H1 (cell line): ENCODE results near the gene SYNDIG1. TPM values are rescaled to one million over a fixed set of nuclear protein-coding genes. Genes with fewer than 3 reads are reported as not detected.

Experiments
- CTCF ChIA-PET: fragments of 300-600 bp; sonication (Branson Sonifier 250); formaldehyde crosslinking; loops from one replicate; lab custom pipeline; 2021; ENCODE audit not compliant: partially characterized antibody; lab: Charles Lee
- POLR2A ChIA-PET: fragments of 300-600 bp; sonication (Branson Sonifier 250); formaldehyde crosslinking; loops from one replicate; lab custom pipeline; 2021; ENCODE audit warnings: inconsistent platforms; ENCODE audit not compliant: partially characterized antibody; lab: Charles Lee
- DNase-seq, 2 experiments: peaks; one replicate each; pipeline versions ENCODE4 v3.0.0 to v3.0.0-alpha.2; 2010 to 2022; ENCODE audit warnings: low spot score in 2 of 2, low read depth in 1 of 2, mixed read lengths in 1 of 2
- FAIRE-seq: peaks from 2 replicates; lab custom pipeline; 2011; peaks lifted over from hg19 to GRCh38; lab: Jason Lieb, UNC
- H2AFZ ChIP-seq: 2 replicates; pipeline ENCODE4 v1.8.1; 2012; ENCODE audit warnings: low read length, inconsistent platforms
- H2AK5ac ChIP-seq: 2 replicates; pipeline ENCODE4 v1.6.1; 2013; ENCODE audit warnings: low read depth, low read length
- H2BK120ac ChIP-seq: replicated peaks from 2 replicates; pipeline ENCODE3; 2013; ENCODE audit warnings: low read depth, low read length, inconsistent platforms
- H2BK12ac ChIP-seq: 2 replicates; pipeline ENCODE4 v1.6.1; 2013; ENCODE audit warnings: low read depth, low read length
- H2BK15ac ChIP-seq: 2 replicates; pipeline ENCODE4 v1.6.1; 2013; ENCODE audit warnings: low read length
- H2BK20ac ChIP-seq: 2 replicates; pipeline ENCODE4 v1.6.1; 2013; ENCODE audit warnings: low read length
- H2BK5ac ChIP-seq: 2 replicates; pipeline ENCODE4 v1.6.1; 2013; ENCODE audit warnings: low read depth, low read length
- H3K14ac ChIP-seq: 2 replicates; pipeline ENCODE4 v1.6.1; 2013; ENCODE audit warnings: inconsistent platforms; ENCODE audit not compliant: insufficient read length
- H3K18ac ChIP-seq: 2 replicates; pipeline ENCODE4 v1.6.1; 2013; ENCODE audit warnings: low read length; ENCODE audit errors: extremely low read depth
- H3K23ac ChIP-seq: 2 replicates; pipeline ENCODE4 v1.6.1; 2013; ENCODE audit warnings: inconsistent platforms; ENCODE audit not compliant: insufficient read length
- H3K23me2 ChIP-seq: 2 replicates; pipeline ENCODE4 v1.6.1; 2013; ENCODE audit warnings: low read depth, low read length
- H3K27ac ChIP-seq: 2 replicates; pipeline ENCODE4 v1.6.1; 2011; ENCODE audit warnings: low read depth, low read length, inconsistent platforms
- H3K27me3 ChIP-seq, 4 experiments: replicated peaks in 1 of 4; 1 replicate in 1 of 4; 2 replicates in 3 of 4; pipeline versions ENCODE4 v1.6.1 to v1.8.1; 2011 to 2013; ENCODE audit warnings: low read length in 3 of 4, mild to moderate bottlenecking in 3 of 4, inconsistent platforms in 2 of 4, mixed read lengths in 2 of 4, moderate library complexity in 1 of 4; ENCODE audit not compliant: control insufficient read depth in 3 of 4, insufficient read depth in 3 of 4; ENCODE audit errors: extremely low read depth in 1 of 4
- H3K36me3 ChIP-seq, 4 experiments: 2 replicates each; pipeline versions ENCODE4 v1.6.1 to v1.8.1; 2011 to 2013; ENCODE audit warnings: mild to moderate bottlenecking in 4 of 4, low read length in 3 of 4, moderate library complexity in 2 of 4, control low read depth in 1 of 4, inconsistent platforms in 1 of 4; ENCODE audit not compliant: insufficient read depth in 4 of 4, control insufficient read depth in 2 of 4
- H3K4ac ChIP-seq: replicated peaks from 2 replicates; pipeline ENCODE3; 2013; ENCODE audit warnings: low read length, low read depth, mixed read lengths, inconsistent platforms; ENCODE audit not compliant: insufficient read length
- H3K4me1 ChIP-seq, 4 experiments: replicated peaks in 1 of 4; 1 replicate in 1 of 4; 2 replicates in 3 of 4; pipeline versions ENCODE4 v1.6.1 to v1.8.1; 2011 to 2013; ENCODE audit warnings: low read length in 3 of 4, inconsistent platforms in 2 of 4, mixed read lengths in 1 of 4; ENCODE audit not compliant: insufficient read depth in 4 of 4, control insufficient read depth in 3 of 4
- H3K4me2 ChIP-seq, 2 experiments: 2 replicates each; pipeline versions ENCODE4 v1.6.1 to v1.8.1; 2011 to 2013; ENCODE audit warnings: low read depth in 2 of 2, low read length in 2 of 2, control low read depth in 1 of 2, inconsistent platforms in 1 of 2, mild to moderate bottlenecking in 1 of 2; ENCODE audit not compliant: insufficient read depth in 1 of 2
- H3K4me3 ChIP-seq, 4 experiments: fragments of 200-600, 300-600 bp in 1 of 4; sonication (generic), shearing (Covaris generic), sonication (Bioruptor Twin) in 1 of 4; 2 replicates each; pipeline versions ENCODE4 v1.5.1 to v1.8.1; 2011 to 2016; ENCODE audit warnings: low read length in 4 of 4, low read depth in 3 of 4, control low read depth in 2 of 4, inconsistent platforms in 2 of 4, mild to moderate bottlenecking in 2 of 4, mixed read lengths in 1 of 4, moderate library complexity in 1 of 4; ENCODE audit not compliant: insufficient read depth in 2 of 4; ENCODE audit errors: extremely low read depth in 1 of 4
- H3K56ac ChIP-seq: replicated peaks from 2 replicates; pipeline ENCODE3; 2013; ENCODE audit warnings: low read depth, mild to moderate bottlenecking, mixed read lengths, low read length, inconsistent platforms; ENCODE audit not compliant: insufficient read length
- H3K79me1 ChIP-seq: 2 replicates; pipeline ENCODE4 v1.6.1; 2013; ENCODE audit warnings: low read depth, low read length, control low read depth
- H3K79me2 ChIP-seq, 2 experiments: 2 replicates each; pipeline versions ENCODE4 v1.6.1 to v1.8.1; 2012 to 2013; ENCODE audit warnings: low read length in 2 of 2, mild to moderate bottlenecking in 2 of 2, inconsistent platforms in 1 of 2; ENCODE audit not compliant: insufficient read depth in 2 of 2, control insufficient read depth in 1 of 2
- H3K9ac ChIP-seq, 4 experiments: replicated peaks in 1 of 4; 1 replicate in 1 of 4; 2 replicates in 3 of 4; pipeline versions ENCODE4 v1.6.1 to v1.8.1; 2011 to 2013; ENCODE audit warnings: low read depth in 3 of 4, low read length in 3 of 4, control low read depth in 2 of 4, mild to moderate bottlenecking in 2 of 4, moderate library complexity in 2 of 4, inconsistent platforms in 1 of 4; ENCODE audit errors: extremely low read depth in 1 of 4
- H3K9me3 ChIP-seq, 2 experiments: 2 replicates each; pipeline versions ENCODE4 v1.6.1 to v1.8.1; 2012 to 2013; ENCODE audit warnings: mild to moderate bottlenecking in 2 of 2, moderate library complexity in 2 of 2, control low read depth in 1 of 2, inconsistent platforms in 1 of 2, low read depth in 1 of 2, low read length in 1 of 2, mixed read lengths in 1 of 2; ENCODE audit not compliant: insufficient read depth in 2 of 2
- H4K20me1 ChIP-seq, 2 experiments: replicated peaks in 1 of 2; 2 replicates each; pipeline versions ENCODE3 to v1.8.1; 2011 to 2013; ENCODE audit warnings: inconsistent platforms in 2 of 2, low read length in 2 of 2, mild to moderate bottlenecking in 1 of 2; ENCODE audit not compliant: insufficient read depth in 2 of 2, control insufficient read depth in 1 of 2
- H4K5ac ChIP-seq: 2 replicates; pipeline ENCODE4 v1.6.1; 2013; ENCODE audit warnings: low read length, low read depth, mixed read lengths, inconsistent platforms; ENCODE audit not compliant: insufficient read length
- H4K8ac ChIP-seq: 2 replicates; pipeline ENCODE4 v1.8.0; 2013; ENCODE audit warnings: mild to moderate bottlenecking, moderate library complexity, low read length, inconsistent platforms; ENCODE audit not compliant: insufficient read depth; ENCODE audit errors: extremely low read depth
- H4K91ac ChIP-seq: replicated peaks from 2 replicates; pipeline ENCODE3; 2013; ENCODE audit warnings: low read length, mixed read lengths, inconsistent platforms; ENCODE audit not compliant: insufficient read length
- ASH2L ChIP-seq: fragments of 200-600, 300-600 bp; sonication (generic); IDR thresholded peaks from one replicate; pipeline ENCODE4 v1.7.1; 2017; ENCODE audit warnings: low read length
- CBX8 ChIP-seq: fragments of 300-800, 300-1000 bp; sonication (generic); IDR thresholded peaks from 2 replicates; pipeline ENCODE4 v1.7.1; 2016; ENCODE audit warnings: low read depth, low read length, borderline replicate concordance
- CHD1 ChIP-seq: IDR thresholded peaks from 2 replicates; pipeline ENCODE4 v1.6.1; 2012; ENCODE audit warnings: low read depth, low read length, improper control_type of control experiment
- CREB1 ChIP-seq: IDR thresholded peaks from 2 replicates; pipeline ENCODE4 v1.6.1; 2012; ENCODE audit warnings: inconsistent platforms
- JUN ChIP-seq: IDR thresholded peaks from 2 replicates; pipeline ENCODE4 v1.6.1; 2011; ENCODE audit warnings: low read depth, mild to moderate bottlenecking, improper control_type of control experiment, low read length
- NANOG ChIP-seq: IDR thresholded peaks from 2 replicates; pipeline ENCODE4 v1.6.1; 2011; ENCODE audit warnings: low read length, low read depth, mild to moderate bottlenecking, inconsistent platforms; ENCODE audit not compliant: insufficient read depth, poor library complexity, severe bottlenecking
- POLR2A ChIP-seq, 2 experiments: IDR thresholded peaks; 1 replicate in 1 of 2; 2 replicates in 1 of 2; pipeline ENCODE4 v1.6.1; 2011; ENCODE audit warnings: low read depth in 2 of 2, low read length in 2 of 2, mild to moderate bottlenecking in 2 of 2; ENCODE audit errors: control extremely low read depth in 1 of 2
- RFX5 ChIP-seq: IDR thresholded peaks from 2 replicates; pipeline ENCODE4 v1.6.1; 2011; ENCODE audit warnings: low read depth, low read length, improper control_type of control experiment, borderline replicate concordance
- RXRA ChIP-seq: IDR thresholded peaks from 2 replicates; pipeline ENCODE4 v1.6.1; 2011; ENCODE audit warnings: low read depth, mild to moderate bottlenecking, low read length, moderate library complexity; ENCODE audit not compliant: insufficient read depth
- SAP30 ChIP-seq: fragments of 300-600 bp; sonication (generic); IDR thresholded peaks from 2 replicates; pipeline ENCODE4 v1.7.1; 2012; ENCODE audit warnings: low read length, moderate library complexity, mild to moderate bottlenecking, inconsistent platforms; ENCODE audit not compliant: insufficient read depth, insufficient replicate concordance
- SIN3A ChIP-seq, 2 experiments: IDR thresholded peaks in 1 of 2; conservative IDR thresholded peaks in 1 of 2; 2 replicates each; pipeline ENCODE4 v1.6.1; 2011 to 2012; ENCODE audit warnings: low read length in 2 of 2, improper control_type of control experiment in 1 of 2, low read depth in 1 of 2, mild to moderate bottlenecking in 1 of 2
- TAF1 ChIP-seq: IDR thresholded peaks from 2 replicates; pipeline ENCODE4 v1.6.1; 2011; ENCODE audit warnings: mild to moderate bottlenecking, low read depth, low read length
- TAF7 ChIP-seq: optimal IDR thresholded peaks from 2 replicates; pipeline ENCODE3; 2011; ENCODE audit warnings: low read depth, mild to moderate bottlenecking, inconsistent platforms, low read length, moderate library complexity, borderline replicate concordance
- YY1 ChIP-seq: IDR thresholded peaks from 2 replicates; pipeline ENCODE4 v1.6.1; 2011; ENCODE audit warnings: low read depth, mild to moderate bottlenecking, low read length
- WGBS, 2 experiments: shearing (Covaris generic) in 1 of 2; methylation state at CpG; one replicate each; pipeline versions ENCODE4 v1.1.6 to v1.1.7; 2013 to 2015; ENCODE audit warnings: low lambda C conversion rate in 2 of 2, mixed read lengths in 2 of 2, inconsistent platforms in 1 of 2, low coverage in 1 of 2, missing lambda C conversion rate in 1 of 2; ENCODE audit not compliant: insufficient replicate concordance in 2 of 2, insufficient coverage in 1 of 2, insufficient read length in 1 of 2; ENCODE audit errors: extremely low coverage in 1 of 2, missing lambda C conversion rate in 1 of 2; 5-methylcytosine and 5-hydroxymethylcytosine counted together
- polyA plus RNA-seq, 7 experiments: library from polyadenylated mRNA; depleted of rRNA in 3 of 7; stranded (reverse) in 5 of 7; unstranded in 2 of 7; fragments of >200 nt in 5 of 7; fragments of 200-250 nt in 2 of 7; gene quantifications; 1 replicate in 5 of 7; 2 replicates in 1 of 7; 4 replicates in 1 of 7; pipeline versions ENCODE4 v1.2.1 to v1.2.3, GENCODE V29; 2011 to 2013; ENCODE audit warnings: missing spikeins in 2 of 7, mixed read lengths in 2 of 7
- total RNA-seq: library from RNA; stranded (reverse); fragmentation: NEBNext Ultra II Directional; extraction: Animal tissue kit (Norgen Biotek cat#: 25700); gene quantifications from 2 replicates; pipeline ENCODE4 v1.2.1, GENCODE V29; 2021

Gene SYNDIG1
- total and polyA plus RNA-seq, 2 of the 8 experiments (the other 6 are each of a cell fraction or from before 2014, with no cell fraction given): 6.5 to 7.8 TPM

DNA sequence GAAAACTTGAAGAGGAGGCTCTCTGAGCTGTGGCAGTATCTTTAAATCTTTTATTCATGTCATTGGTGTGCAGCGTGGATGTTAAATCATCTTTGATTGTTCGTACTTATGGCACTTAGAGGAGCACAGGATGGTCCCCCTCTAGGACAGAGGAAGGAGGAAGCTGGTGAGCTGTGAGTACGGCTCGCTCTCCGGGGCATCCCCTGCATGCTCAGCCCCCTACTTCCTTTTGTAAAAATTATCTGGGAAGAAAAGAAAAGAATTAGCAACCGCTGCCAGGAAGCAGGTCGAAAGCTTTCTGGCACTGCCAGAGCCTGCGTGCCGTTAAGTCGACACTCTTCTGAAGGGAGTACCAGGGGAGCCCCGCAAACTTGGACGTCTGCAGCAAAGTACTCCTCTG lies 158.5 kb downstream of the SYNDIG1 start:
- H3K14ac ChIP-seq: no peak overlapping the region
- no peak overlapping the region for H2BK5ac ChIP-seq
- no peak overlapping the region for H3K23ac ChIP-seq
- H3K4ac ChIP-seq: no peak overlapping the region
- no peak overlapping the region for H2AK5ac ChIP-seq
- ChIA-PET POLR2A (no interaction called here), CTCF (interaction anchor here (0.6 to 1.6 kb wide), 2 partner anchors 18 to 287 kb away, joined by 3 to 5 read pairs; no protein-coding TSS in a partner anchor)
- H4K5ac ChIP-seq: no peak overlapping the region
- H3K18ac ChIP-seq: no peak overlapping the region
- no peak overlapping the region for H2BK15ac ChIP-seq
- H3K79me1 ChIP-seq: no peaks in the 10 kb centered on the region
- no peak overlapping the region for H4K91ac ChIP-seq
- H4K20me1 ChIP-seq: no peaks in the 10 kb centered on the region
- H3K9ac ChIP-seq: no peak overlapping the region
- no peaks in the 10 kb centered on the region for H3K4me1 ChIP-seq
- no peak overlapping the region for H2BK20ac ChIP-seq
- H3K23me2 ChIP-seq: no peaks in the 10 kb centered on the region
- no peak overlapping the region for H4K8ac ChIP-seq
- H3K4me3 ChIP-seq: no peak overlapping the region
- no peak overlapping the region for H3K4me2 ChIP-seq
- no peak overlapping the region for H3K56ac ChIP-seq
- no peak overlapping the region for H3K27ac ChIP-seq
- no peak overlapping the region for H2BK12ac ChIP-seq
- no peak overlapping the region for H2AFZ ChIP-seq
- H3K79me2 ChIP-seq: no peaks in the 10 kb centered on the region
- DNase-seq: no peak
- H3K9me3 ChIP-seq: peaks cover 0 to 4% of the 10 kb centered on the region in 2 experiments; a peak in 1 of 4 replicates
- 84% methylated on average over 12 of the region's 12 CpGs; no CpG with 5 or more reads in 1 of the 2 experiments for WGBS, 2 experiments
- no peak overlapping the region for H2BK120ac ChIP-seq
- H3K36me3 ChIP-seq: no peaks in the 10 kb centered on the region
- no peaks in the 10 kb centered on the region for H3K27me3 ChIP-seq
- FAIRE-seq: no peak
- TF ChIP-seq SAP30 (no peak), NANOG (no peak), TAF1 (no peak), YY1 (no peak), ASH2L (no peak), RXRA (no peak), CHD1 (no peak), TAF7 (no peak), POLR2A (IDR thresholded peaks at IDR 0.05; ENCODE audit: control extremely low read depth in 1 of 2, low read depth in 2 of 2, low read length in 2 of 2) (no peak), JUN (no peak), SIN3A (conservative IDR thresholded peaks at IDR 0.05 in 1 of 2, IDR thresholded peaks at IDR 0.05 in 1 of 2; ENCODE audit: low read depth in 1 of 2, low read length in 2 of 2) (no peak), CREB1 (no peak), RFX5 (no peak), CBX8 (no peak)
